ENCODE data around the gene VWA2. TPM values are rescaled to one million over a fixed set of nuclear protein-coding genes. Genes with fewer than 3 reads are reported as not detected.

VWA2 gene
- polyA plus RNA-seq, 1 donor from 2014 or later: not detected

DNA sequence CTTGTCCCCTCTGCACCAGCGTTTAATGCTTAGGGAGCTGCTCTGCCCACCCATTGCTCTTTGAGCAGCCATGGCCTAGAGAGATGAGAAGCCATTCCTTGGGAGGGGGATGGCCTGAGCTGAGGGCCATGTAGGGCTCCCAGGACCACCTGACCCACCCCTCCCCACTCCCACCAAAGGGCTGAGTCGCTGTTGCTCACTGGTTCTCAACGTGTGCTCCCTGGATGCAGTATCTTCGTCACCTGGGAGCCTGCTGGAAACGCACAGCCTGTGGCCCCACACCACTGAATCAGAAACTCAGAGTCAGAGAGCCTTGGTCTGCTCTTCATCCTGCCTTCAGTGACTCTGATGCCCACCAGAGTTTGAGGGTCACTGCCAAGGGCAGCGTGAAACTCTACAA lies 37.0 kb downstream of the VWA2 start:
- no peaks in the 10 kb centered on the region for H3K79me2 ChIP-seq (replicated peaks; ENCODE audit: insufficient read depth, low read length)
- no peaks in the 10 kb centered on the region for H3K9me3 ChIP-seq (ENCODE audit: low read length)
- H3F3A ChIP-seq (ENCODE audit: insufficient read depth, low read length, poor library complexity, severe bottlenecking): no peaks in the 10 kb centered on the region
- H3K9ac ChIP-seq (ENCODE audit: low read length): no peak overlapping the region
- H3K4me2 ChIP-seq (ENCODE audit: low read length): no peak overlapping the region
- no peaks in the 10 kb centered on the region for H3K36me3 ChIP-seq (ENCODE audit: insufficient read depth, low read length)
- H3K4me3 ChIP-seq (ENCODE audit: low read length): no peak overlapping the region
- no peaks in the 10 kb centered on the region for H3K27me3 ChIP-seq (ENCODE audit: insufficient read depth, low read depth, low read length)
- H2AFZ ChIP-seq (ENCODE audit: low read depth, low read length): no peak overlapping the region
- no peak overlapping the region for H3K27ac ChIP-seq (ENCODE audit: low read length)
- TF ChIP-seq TAF1 (IDR thresholded peaks at IDR 0.05; ENCODE audit: low read depth) (no peak), RAD21 (conservative IDR thresholded peaks at IDR 0.05) (no peak), EP300 (conservative IDR thresholded peaks at IDR 0.05; ENCODE audit: poor library complexity, severe bottlenecking) (no peak), SMC3 (conservative IDR thresholded peaks at IDR 0.05; ENCODE audit: poor library complexity) (no peak), EZH2 (IDR thresholded peaks at IDR 0.05; ENCODE audit: borderline replicate concordance, insufficient read depth, low read length, poor library complexity, severe bottlenecking) (no peak), MXI1 (conservative IDR thresholded peaks at IDR 0.05; ENCODE audit: poor library complexity, severe bottlenecking) (no peak)
- TF ChIP-seq, protein P1, sequence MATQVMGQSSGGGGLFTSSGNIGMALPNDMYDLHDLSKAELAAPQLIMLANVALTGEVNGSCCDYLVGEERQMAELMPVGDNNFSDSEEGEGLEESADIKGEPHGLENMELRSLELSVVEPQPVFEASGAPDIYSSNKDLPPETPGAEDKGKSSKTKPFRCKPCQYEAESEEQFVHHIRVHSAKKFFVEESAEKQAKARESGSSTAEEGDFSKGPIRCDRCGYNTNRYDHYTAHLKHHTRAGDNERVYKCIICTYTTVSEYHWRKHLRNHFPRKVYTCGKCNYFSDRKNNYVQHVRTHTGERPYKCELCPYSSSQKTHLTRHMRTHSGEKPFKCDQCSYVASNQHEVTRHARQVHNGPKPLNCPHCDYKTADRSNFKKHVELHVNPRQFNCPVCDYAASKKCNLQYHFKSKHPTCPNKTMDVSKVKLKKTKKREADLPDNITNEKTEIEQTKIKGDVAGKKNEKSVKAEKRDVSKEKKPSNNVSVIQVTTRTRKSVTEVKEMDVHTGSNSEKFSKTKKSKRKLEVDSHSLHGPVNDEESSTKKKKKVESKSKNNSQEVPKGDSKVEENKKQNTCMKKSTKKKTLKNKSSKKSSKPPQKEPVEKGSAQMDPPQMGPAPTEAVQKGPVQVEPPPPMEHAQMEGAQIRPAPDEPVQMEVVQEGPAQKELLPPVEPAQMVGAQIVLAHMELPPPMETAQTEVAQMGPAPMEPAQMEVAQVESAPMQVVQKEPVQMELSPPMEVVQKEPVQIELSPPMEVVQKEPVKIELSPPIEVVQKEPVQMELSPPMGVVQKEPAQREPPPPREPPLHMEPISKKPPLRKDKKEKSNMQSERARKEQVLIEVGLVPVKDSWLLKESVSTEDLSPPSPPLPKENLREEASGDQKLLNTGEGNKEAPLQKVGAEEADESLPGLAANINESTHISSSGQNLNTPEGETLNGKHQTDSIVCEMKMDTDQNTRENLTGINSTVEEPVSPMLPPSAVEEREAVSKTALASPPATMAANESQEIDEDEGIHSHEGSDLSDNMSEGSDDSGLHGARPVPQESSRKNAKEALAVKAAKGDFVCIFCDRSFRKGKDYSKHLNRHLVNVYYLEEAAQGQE (IDR thresholded peaks at IDR 0.05; ENCODE audit: borderline replicate concordance): no peak
- TF ChIP-seq, protein P2, sequence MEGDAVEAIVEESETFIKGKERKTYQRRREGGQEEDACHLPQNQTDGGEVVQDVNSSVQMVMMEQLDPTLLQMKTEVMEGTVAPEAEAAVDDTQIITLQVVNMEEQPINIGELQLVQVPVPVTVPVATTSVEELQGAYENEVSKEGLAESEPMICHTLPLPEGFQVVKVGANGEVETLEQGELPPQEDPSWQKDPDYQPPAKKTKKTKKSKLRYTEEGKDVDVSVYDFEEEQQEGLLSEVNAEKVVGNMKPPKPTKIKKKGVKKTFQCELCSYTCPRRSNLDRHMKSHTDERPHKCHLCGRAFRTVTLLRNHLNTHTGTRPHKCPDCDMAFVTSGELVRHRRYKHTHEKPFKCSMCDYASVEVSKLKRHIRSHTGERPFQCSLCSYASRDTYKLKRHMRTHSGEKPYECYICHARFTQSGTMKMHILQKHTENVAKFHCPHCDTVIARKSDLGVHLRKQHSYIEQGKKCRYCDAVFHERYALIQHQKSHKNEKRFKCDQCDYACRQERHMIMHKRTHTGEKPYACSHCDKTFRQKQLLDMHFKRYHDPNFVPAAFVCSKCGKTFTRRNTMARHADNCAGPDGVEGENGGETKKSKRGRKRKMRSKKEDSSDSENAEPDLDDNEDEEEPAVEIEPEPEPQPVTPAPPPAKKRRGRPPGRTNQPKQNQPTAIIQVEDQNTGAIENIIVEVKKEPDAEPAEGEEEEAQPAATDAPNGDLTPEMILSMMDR (IDR thresholded peaks at IDR 0.05; ENCODE audit: poor library complexity, severe bottlenecking): no peak
- no peaks in the 10 kb centered on the region for H4K20me1 ChIP-seq (ENCODE audit: insufficient read depth)
- no peaks in the 10 kb centered on the region for H3K9me2 ChIP-seq (ENCODE audit: insufficient read depth, low read length)

DNA sequence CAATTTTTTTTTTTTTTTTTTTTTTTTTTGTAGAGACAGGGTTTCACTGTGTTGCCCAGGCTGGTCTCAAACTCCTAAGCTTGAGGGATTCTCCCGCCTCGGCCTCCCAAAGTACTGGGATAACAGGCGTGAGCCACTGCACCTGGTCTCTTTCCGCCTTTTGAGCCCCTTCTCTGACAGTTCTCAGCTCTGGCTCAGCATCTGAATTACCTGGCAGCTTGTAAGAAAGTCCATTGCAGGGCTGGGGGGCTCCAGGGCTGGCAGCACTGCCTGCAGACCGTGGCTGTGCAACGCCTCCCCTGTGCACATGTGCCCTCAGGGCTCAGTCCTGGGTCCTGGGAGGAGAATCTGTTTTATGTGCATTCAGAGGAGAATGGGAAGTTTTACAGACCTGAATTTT lies 37.6 kb downstream of the VWA2 start:
- Histone ChIP-seq H4K20me1 (ENCODE audit: insufficient read depth) (no peaks in the 10 kb centered on the region), H3K27me3 (ENCODE audit: insufficient read depth, low read depth, low read length) (no peaks in the 10 kb centered on the region), H3K4me3 (ENCODE audit: low read length) (no peak overlapping the region), H3K9me2 (ENCODE audit: insufficient read depth, low read length) (no peaks in the 10 kb centered on the region), H3K79me2 (replicated peaks; ENCODE audit: insufficient read depth, low read length) (no peaks in the 10 kb centered on the region), H3K27ac (ENCODE audit: low read length) (no peak overlapping the region), H3K9me3 (ENCODE audit: low read length) (no peaks in the 10 kb centered on the region), H3K9ac (ENCODE audit: low read length) (no peak overlapping the region), H3K4me2 (ENCODE audit: low read length) (no peak overlapping the region), H2AFZ (ENCODE audit: low read depth, low read length) (no peak overlapping the region), H3F3A (ENCODE audit: insufficient read depth, low read length, poor library complexity, severe bottlenecking) (no peaks in the 10 kb centered on the region), H3K36me3 (ENCODE audit: insufficient read depth, low read length) (no peaks in the 10 kb centered on the region)
- TF ChIP-seq EZH2 (IDR thresholded peaks at IDR 0.05; ENCODE audit: borderline replicate concordance, insufficient read depth, low read length, poor library complexity, severe bottlenecking): no peak
- TF ChIP-seq RAD21 (conservative IDR thresholded peaks at IDR 0.05): no peak
- TF ChIP-seq MXI1 (conservative IDR thresholded peaks at IDR 0.05; ENCODE audit: poor library complexity, severe bottlenecking): no peak
- no peak for TF ChIP-seq TAF1 (IDR thresholded peaks at IDR 0.05; ENCODE audit: low read depth)
- TF ChIP-seq, protein P2 (IDR thresholded peaks at IDR 0.05; ENCODE audit: poor library complexity, severe bottlenecking): no peak
- no peak for TF ChIP-seq SMC3 (conservative IDR thresholded peaks at IDR 0.05; ENCODE audit: poor library complexity)
- TF ChIP-seq POLR2AphosphoS5 (IDR thresholded peaks at IDR 0.05): no peak
- TF ChIP-seq, protein P1 (IDR thresholded peaks at IDR 0.05; ENCODE audit: borderline replicate concordance): no peak
- no peak for TF ChIP-seq EP300 (conservative IDR thresholded peaks at IDR 0.05; ENCODE audit: poor library complexity, severe bottlenecking)

Data from neural cell (in vitro differentiated cells).